Activated CD8-positive, alpha-beta T cell treated with anti-CD3 and anti-CD28 coated beads for 36 hours (primary cell): ENCODE measurements around the gene RAB11FIP4. TPM values are rescaled to one million over a fixed set of nuclear protein-coding genes. Genes with fewer than 3 reads are reported as not detected.

ENCODE experiments used
- ATAC-seq: fragments of 200-7000 bp; cut with Tn5 transposase; one replicate; pipeline ENCODE4 v1.10.0; 2021; ENCODE audit warnings: mild to moderate bottlenecking, moderate library complexity
- CTCF ChIA-PET: fragments of 350-600 bp; sonication (Branson Sonifier 250); formaldehyde crosslinking; loops from one replicate; lab custom pipeline; 2021; ENCODE audit warnings: antibody characterized with exemption; lab: Charles Lee
- POLR2A ChIA-PET: fragments of 350-600 bp; sonication (Branson Sonifier 250); formaldehyde crosslinking; loops from one replicate; lab custom pipeline; 2021; ENCODE audit warnings: antibody characterized with exemption; lab: Charles Lee
- DNase-seq: peaks from one replicate; pipeline ENCODE4 v3.0.0-alpha.2; 2020
- H3K27ac Mint-ChIP-seq: one replicate; pipeline ENCODE4 v1.8.0; 2021; ENCODE audit warnings: mild to moderate bottlenecking, mixed read lengths
- H3K27me3 Mint-ChIP-seq: one replicate; pipeline ENCODE4 v1.8.0; 2021; ENCODE audit warnings: mixed read lengths
- H3K36me3 Mint-ChIP-seq: one replicate; pipeline ENCODE4 v1.8.0; 2021; ENCODE audit warnings: low read depth, mixed read lengths
- H3K4me1 Mint-ChIP-seq: one replicate; pipeline ENCODE4 v1.8.0; 2021; ENCODE audit warnings: low read depth, mixed read lengths
- H3K4me3 Mint-ChIP-seq: one replicate; pipeline ENCODE4 v1.8.0; 2021; ENCODE audit warnings: mild to moderate bottlenecking, moderate library complexity, mixed read lengths
- H3K9me3 Mint-ChIP-seq: one replicate; pipeline ENCODE4 v1.8.0; 2021; ENCODE audit warnings: mixed read lengths
- CTCF ChIP-seq: fragments of 200-600 bp; IDR thresholded peaks from one replicate; pipeline ENCODE4 v1.8.0; 2022; ENCODE audit warnings: antibody characterized with exemption, mild to moderate bottlenecking
- intact Hi-C: fragments of 100-400 bp; cut with micrococcal nuclease; formaldehyde crosslinking; loops from one replicate; pipeline ENCODE4 v1.10.0; 2022
- total RNA-seq, 2 experiments: library from RNA; stranded (reverse); gene quantifications; one replicate each; pipeline ENCODE4 v1.2.3, GENCODE V29; 2021

RAB11FIP4 gene
- total RNA-seq, 2 experiments from 2014 or later = 38.2 to 39.1 TPM

GRCh38 chr17:31583772-31584356 lies 192.4 kb downstream of the RAB11FIP4 start:
- H3K36me3 Mint-ChIP-seq = no peaks in the 10 kb centered on the region
- POLR2A ChIA-PET = interaction anchor here (1.0 kb wide), 1 partner anchor 35 kb away, joined by 3 read pairs; no protein-coding TSS in a partner anchor
- peaks cover 5% of the 10 kb centered on the region for H3K4me1 Mint-ChIP-seq
- H3K9me3 Mint-ChIP-seq = no peaks in the 10 kb centered on the region
- intact Hi-C loops = no loop called here
- ATAC-seq (no peak), DNase-seq (no peak)
- no peak overlapping the region for H3K27ac Mint-ChIP-seq
- TF ChIP-seq CTCF = no peak
- no peak overlapping the region for H3K4me3 Mint-ChIP-seq
- no peaks in the 10 kb centered on the region for H3K27me3 Mint-ChIP-seq
- CTCF ChIA-PET = no interaction called here

GRCh38 chr17:31584438-31585279 lies 193.2 kb downstream of the RAB11FIP4 start:
- Mint-ChIP-seq H3K9me3 (no peaks in the 10 kb centered on the region), H3K4me1 (peaks cover 5% of the 10 kb centered on the region), H3K27me3 (no peaks in the 10 kb centered on the region), H3K27ac (no peak overlapping the region), H3K36me3 (no peaks in the 10 kb centered on the region), H3K4me3 (no peak overlapping the region)
- ChIA-PET CTCF (no interaction called here), POLR2A (interaction anchor here (0.6 to 1.0 kb wide), 2 partner anchors 36 to 296 kb away, joined by 3 to 5 read pairs; no protein-coding TSS in a partner anchor)
- ATAC-seq = no peak
- no peak for TF ChIP-seq CTCF
- no peak for DNase-seq
- intact Hi-C loops = no loop called here

DNA sequence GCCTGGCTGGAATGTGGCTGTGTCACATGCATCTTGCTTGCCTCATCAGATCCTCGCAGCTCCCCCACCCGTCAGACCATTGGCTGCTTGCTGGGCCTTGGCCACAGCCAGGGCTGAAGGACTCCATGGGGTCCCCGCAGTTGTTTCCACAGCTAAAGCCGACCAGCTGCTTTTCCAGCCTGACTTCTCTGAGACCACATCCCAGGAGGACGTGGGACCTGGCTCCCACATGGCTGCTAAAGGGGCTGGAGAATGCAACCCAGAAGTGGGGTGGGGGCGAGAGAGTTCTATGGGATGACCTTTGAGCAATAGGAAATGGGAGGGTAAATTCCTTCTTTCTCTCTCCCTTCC lies 193.8 kb downstream of the RAB11FIP4 start:
- H3K27ac Mint-ChIP-seq = no peak overlapping the region
- CTCF ChIA-PET = no interaction called here
- H3K36me3 Mint-ChIP-seq = no peaks in the 10 kb centered on the region
- ATAC-seq (no peak), DNase-seq (no peak)
- H3K9me3 Mint-ChIP-seq = no peaks in the 10 kb centered on the region
- TF ChIP-seq CTCF = no peak
- peaks cover 5% of the 10 kb centered on the region for H3K4me1 Mint-ChIP-seq
- no peaks in the 10 kb centered on the region for H3K27me3 Mint-ChIP-seq
- H3K4me3 Mint-ChIP-seq = no peak overlapping the region
- intact Hi-C loops = no loop called here
- POLR2A ChIA-PET = no interaction called here

- H3K27me3 Mint-ChIP-seq = no peaks in the 10 kb centered on the region
- H3K4me3 Mint-ChIP-seq = no peak overlapping the region
- H3K9me3 Mint-ChIP-seq = no peaks in the 10 kb centered on the region
- intact Hi-C loops = no loop called here
- H3K36me3 Mint-ChIP-seq = no peaks in the 10 kb centered on the region
- H3K27ac Mint-ChIP-seq = no peak overlapping the region
- peaks cover 3% of the 10 kb centered on the region for H3K4me1 Mint-ChIP-seq
- TF ChIP-seq CTCF = no peak
- ChIA-PET CTCF (no interaction called here), POLR2A (no interaction called here)
- DNase-seq = no peak
- ATAC-seq = no peak
These were observed 195.5 kb downstream of the RAB11FIP4 start for GRCh38 chr17:31586946-31587345.

DNA sequence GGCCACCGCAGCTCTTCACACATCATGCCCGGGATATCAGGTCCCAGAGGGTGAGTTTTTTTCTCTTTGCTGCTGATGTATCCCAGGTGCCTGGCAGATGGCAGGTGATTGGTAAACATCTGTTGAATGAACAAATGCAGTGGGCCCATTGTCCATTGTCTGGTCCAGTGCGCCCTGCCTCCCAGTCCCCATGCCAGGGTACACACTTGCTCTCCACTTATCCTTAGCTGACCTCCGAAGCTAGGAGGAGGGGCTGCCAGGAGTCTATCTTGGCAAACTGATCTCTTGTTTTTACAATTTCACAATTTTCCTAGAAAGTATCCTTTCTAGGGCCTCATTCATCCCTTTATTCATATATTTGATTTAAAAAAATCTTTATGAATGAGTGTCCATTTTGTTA lies 196.0 kb downstream of the RAB11FIP4 start:
- POLR2A ChIA-PET = no interaction called here
- Mint-ChIP-seq H3K36me3 (no peaks in the 10 kb centered on the region), H3K4me3 (no peak overlapping the region), H3K27me3 (no peaks in the 10 kb centered on the region), H3K4me1 (peaks cover 3% of the 10 kb centered on the region), H3K9me3 (no peaks in the 10 kb centered on the region), H3K27ac (no peak overlapping the region)
- no peak for DNase-seq
- no peak for ATAC-seq
- no peak for TF ChIP-seq CTCF
- intact Hi-C loops = no loop called here
- CTCF ChIA-PET = interaction anchor here (0.9 kb wide), 1 partner anchor 142 kb away, joined by 3 read pairs; no protein-coding TSS in a partner anchor
